Neutrophil (primary cell): ENCODE data around the gene ATG101.

ENCODE experiments used
- H3K27ac ChIP-seq: fragments of 200-600 bp; sonication (generic); 2 replicates; pipeline ENCODE4 v1.5.1; 2016; ENCODE audit warnings: mild to moderate bottlenecking, moderate library complexity
- H3K27me3 ChIP-seq: fragments of 200-600 bp; sonication (generic); 2 replicates; pipeline ENCODE4 v1.6.0; 2016; ENCODE audit warnings: mild to moderate bottlenecking
- H3K36me3 ChIP-seq: fragments of 200-600 bp; sonication (generic); 2 replicates; pipeline ENCODE4 v1.5.1; 2017
- H3K4me1 ChIP-seq, 2 experiments: fragments of 200-600 bp in 1 of 2; sonication (generic) in 1 of 2; 1 replicate in 1 of 2; 2 replicates in 1 of 2; pipeline versions ENCODE4 v1.5.1 to v1.6.1; 2013 to 2016; ENCODE audit warnings: low read depth in 1 of 2, low read length in 1 of 2, mild to moderate bottlenecking in 1 of 2, moderate library complexity in 1 of 2; ENCODE audit not compliant: control insufficient read depth in 1 of 2, insufficient read depth in 1 of 2
- H3K4me3 ChIP-seq, 2 experiments: fragments of 200-600 bp in 1 of 2; sonication (generic) in 1 of 2; 1 replicate in 1 of 2; 2 replicates in 1 of 2; pipeline ENCODE4 v1.5.1; 2013 to 2016; ENCODE audit warnings: low read depth in 1 of 2, low read length in 1 of 2, mild to moderate bottlenecking in 1 of 2, moderate library complexity in 1 of 2
- H3K9me3 ChIP-seq: fragments of 200-600 bp; sonication (generic); 2 replicates; pipeline ENCODE4 v1.5.1; 2016
- TF ChIP-seq, protein P1 (sequence below): fragments of 200-600 bp; sonication (generic); IDR thresholded peaks from 2 replicates; pipeline ENCODE4 v1.5.1; 2016; ENCODE audit warnings: antibody characterized with exemption

ATG101 gene

DNA sequence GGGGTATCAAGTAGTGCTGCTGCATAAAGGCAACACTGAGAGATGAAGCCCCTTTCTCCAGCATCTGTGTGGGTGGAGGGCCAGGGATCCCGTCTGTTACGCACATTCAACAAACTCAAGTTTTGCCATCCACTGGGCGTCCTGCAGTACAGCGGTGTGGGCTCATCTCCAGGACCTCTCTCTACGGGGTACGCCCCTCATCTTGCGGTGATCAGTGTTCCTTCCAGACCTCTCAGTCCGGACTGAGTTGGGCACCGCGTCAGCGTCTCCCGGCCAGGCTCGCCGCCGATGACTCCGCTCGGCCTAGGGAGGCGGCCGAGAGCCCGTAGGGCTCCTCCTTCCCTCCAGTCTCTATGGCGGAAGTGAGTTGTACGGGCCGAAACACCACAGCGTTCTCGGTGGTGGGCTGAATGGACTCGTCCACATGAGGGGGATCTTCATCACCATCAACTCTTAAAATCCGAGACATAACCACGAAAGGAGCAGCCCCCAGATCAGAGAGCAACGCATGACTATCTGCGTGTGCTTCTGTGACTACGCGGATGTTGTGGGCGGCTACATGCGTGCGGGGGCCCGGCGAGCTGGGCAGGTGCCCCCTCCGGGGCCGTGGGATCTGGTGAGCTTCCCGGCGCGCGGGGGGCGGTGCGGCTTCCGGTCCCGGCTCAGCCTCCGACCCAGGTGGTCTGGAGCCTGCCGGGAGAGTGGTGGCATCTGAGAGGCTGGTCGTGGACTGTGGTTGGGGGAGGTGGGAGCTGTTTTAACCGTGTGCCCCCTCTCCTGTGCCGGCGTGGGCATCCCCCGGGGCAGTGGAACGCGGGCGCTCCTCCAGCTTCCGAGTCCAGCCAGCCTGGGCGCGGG, at the start of gene ATG101:
Gene ATG101 (plus strand): TSS at position 652 of the 858 bp plus-strand sequence. CDS start 3,673 bp downstream, outside the sequence.
- Histone ChIP-seq H3K36me3 (peaks cover 25% of the 10 kb centered on the region), H3K4me1 (peaks cover 15 to 18% of the 10 kb centered on the region in 2 experiments), H3K4me3 (peak within 1 kb of the TSS; percentile 96 to 97), H3K27ac (peak within 1 kb of the TSS; percentile 75), H3K27me3 (peaks cover 29% of the 10 kb centered on the region), H3K9me3 (no peaks in the 10 kb centered on the region)
- TF ChIP-seq, protein P1, sequence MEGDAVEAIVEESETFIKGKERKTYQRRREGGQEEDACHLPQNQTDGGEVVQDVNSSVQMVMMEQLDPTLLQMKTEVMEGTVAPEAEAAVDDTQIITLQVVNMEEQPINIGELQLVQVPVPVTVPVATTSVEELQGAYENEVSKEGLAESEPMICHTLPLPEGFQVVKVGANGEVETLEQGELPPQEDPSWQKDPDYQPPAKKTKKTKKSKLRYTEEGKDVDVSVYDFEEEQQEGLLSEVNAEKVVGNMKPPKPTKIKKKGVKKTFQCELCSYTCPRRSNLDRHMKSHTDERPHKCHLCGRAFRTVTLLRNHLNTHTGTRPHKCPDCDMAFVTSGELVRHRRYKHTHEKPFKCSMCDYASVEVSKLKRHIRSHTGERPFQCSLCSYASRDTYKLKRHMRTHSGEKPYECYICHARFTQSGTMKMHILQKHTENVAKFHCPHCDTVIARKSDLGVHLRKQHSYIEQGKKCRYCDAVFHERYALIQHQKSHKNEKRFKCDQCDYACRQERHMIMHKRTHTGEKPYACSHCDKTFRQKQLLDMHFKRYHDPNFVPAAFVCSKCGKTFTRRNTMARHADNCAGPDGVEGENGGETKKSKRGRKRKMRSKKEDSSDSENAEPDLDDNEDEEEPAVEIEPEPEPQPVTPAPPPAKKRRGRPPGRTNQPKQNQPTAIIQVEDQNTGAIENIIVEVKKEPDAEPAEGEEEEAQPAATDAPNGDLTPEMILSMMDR, result peak; percentile 64

DNA sequence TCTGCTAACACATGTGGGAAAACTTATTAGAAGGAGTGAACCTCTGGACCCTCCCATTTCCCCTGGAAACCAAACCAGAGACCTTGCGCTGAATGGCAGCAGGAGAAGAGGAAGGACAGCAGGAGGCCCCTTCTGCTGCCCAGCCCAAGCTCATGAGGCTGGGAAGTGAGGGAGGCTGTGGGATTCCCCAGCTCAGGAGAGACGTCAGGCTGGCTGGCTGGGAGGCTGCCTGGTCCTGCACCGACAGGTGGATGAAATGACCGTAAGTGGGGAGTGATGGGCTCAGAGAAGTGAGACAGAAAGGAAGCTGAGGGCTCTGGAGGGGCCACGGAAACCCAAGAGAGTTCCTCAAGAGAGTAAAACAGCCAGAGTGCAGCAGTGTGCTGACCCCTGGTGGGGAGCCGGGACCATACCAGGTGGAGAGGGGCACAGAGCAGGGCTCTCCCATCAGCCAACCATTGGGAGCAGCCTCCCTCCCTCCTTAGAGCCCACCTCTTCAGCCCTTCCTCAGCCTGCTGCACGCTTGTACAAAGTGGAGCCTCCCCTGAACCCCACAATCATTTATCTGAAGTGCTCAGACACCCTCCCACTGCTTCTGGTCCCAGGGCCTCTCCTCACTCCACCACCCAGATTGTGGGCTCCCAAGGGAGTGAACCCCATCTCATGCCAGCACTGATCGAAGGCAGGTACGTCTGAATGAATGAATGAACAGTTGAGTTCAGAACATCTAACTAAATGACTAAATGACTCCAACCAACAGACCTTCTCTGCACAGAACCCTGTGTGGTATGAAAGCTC, 49.0 kb upstream of the ATG101 start:
- Histone ChIP-seq H3K4me1 (peaks cover 33 to 34% of the 10 kb centered on the region in 2 experiments), H3K27ac (no peak overlapping the region), H3K9me3 (no peaks in the 10 kb centered on the region), H3K4me3 (no peak overlapping the region), H3K36me3 (no peaks in the 10 kb centered on the region), H3K27me3 (peaks cover 39% of the 10 kb centered on the region)
- TF ChIP-seq, protein P1, result peak; percentile 12

- Histone ChIP-seq H3K36me3 (no peaks in the 10 kb centered on the region), H3K4me3 (peak overlapping the region; percentile 65 to 78), H3K27ac (no peak overlapping the region), H3K27me3 (peaks cover 39% of the 10 kb centered on the region), H3K4me1 (peaks cover 33 to 35% of the 10 kb centered on the region in 2 experiments), H3K9me3 (no peaks in the 10 kb centered on the region)
- TF ChIP-seq, protein P1, result no peak
These were observed 47.0 kb upstream of the ATG101 start for GRCh38 chr12:52022841-52023181.

GRCh38 chr12:52023182-52023975, 46.4 kb upstream of the ATG101 start:
- no peaks in the 10 kb centered on the region for H3K36me3 ChIP-seq
- TF ChIP-seq, protein P1, result peak; percentile 97
- peak overlapping the region; percentile 65 to 78 for H3K4me3 ChIP-seq
- H3K9me3 ChIP-seq, result no peaks in the 10 kb centered on the region
- H3K27me3 ChIP-seq, result peaks cover 39% of the 10 kb centered on the region
- H3K27ac ChIP-seq, result peak overlapping the region; percentile 36
- H3K4me1 ChIP-seq, result peaks cover 33 to 35% of the 10 kb centered on the region in 2 experiments
